HCT116 (cell line): ENCODE data around the gene CA12.

ENCODE experiments used
- CTCF ChIP-seq, 3 experiments: fragments of 200-600 bp in 1 of 3; sonication (generic) in 1 of 3; IDR thresholded peaks in 2 of 3; conservative IDR thresholded peaks in 1 of 3; 2 replicates each; pipeline ENCODE4 v1.5.1; 2012 to 2017; ENCODE audit warnings: low read depth in 2 of 3, low read length in 2 of 3, antibody characterized with exemption in 1 of 3, borderline replicate concordance in 1 of 3, control low read depth in 1 of 3, mild to moderate bottlenecking in 1 of 3, mixed read lengths in 1 of 3, mixed run types in 1 of 3, moderate library complexity in 1 of 3; ENCODE audit not compliant: insufficient read depth in 1 of 3
- ELF1 ChIP-seq: IDR thresholded peaks from 2 replicates; pipeline ENCODE4 v1.6.1; 2012; ENCODE audit warnings: low read depth, borderline replicate concordance
- EZH2 ChIP-seq: fragments of 200-600 bp; sonication (generic); IDR thresholded peaks from 2 replicates; pipeline ENCODE4 v1.6.1; 2017; ENCODE audit warnings: antibody characterized with exemption, mixed run types
- FOSL1 ChIP-seq: IDR thresholded peaks from 2 replicates; pipeline ENCODE4 v1.6.1; 2012; ENCODE audit warnings: low read depth
- JUND ChIP-seq: IDR thresholded peaks from 2 replicates; pipeline ENCODE4 v1.6.1; 2012
- MAX ChIP-seq: IDR thresholded peaks from 2 replicates; pipeline ENCODE4 v1.6.1; 2012
- POLR2A ChIP-seq: IDR thresholded peaks from 2 replicates; pipeline ENCODE4 v1.7.0; 2011; ENCODE audit warnings: borderline replicate concordance; ENCODE audit not compliant: insufficient read depth, insufficient read length; ENCODE audit errors: extremely low read depth
- POLR2AphosphoS5 ChIP-seq: IDR thresholded peaks from 2 replicates; pipeline ENCODE4 v1.6.1; 2011; ENCODE audit warnings: mild to moderate bottlenecking, low read depth, low read length, moderate library complexity
- RAD21 ChIP-seq: IDR thresholded peaks from 2 replicates; pipeline ENCODE4 v1.6.1; 2012; ENCODE audit warnings: low read depth, mild to moderate bottlenecking
- SIN3A ChIP-seq: IDR thresholded peaks from 2 replicates; pipeline ENCODE4 v1.6.1; 2012; ENCODE audit warnings: low read depth
- YY1 ChIP-seq: IDR thresholded peaks from 2 replicates; pipeline ENCODE4 v1.6.1; 2011; ENCODE audit warnings: low read length, low read depth, moderate library complexity, mild to moderate bottlenecking; ENCODE audit not compliant: insufficient replicate concordance; ENCODE audit errors: extremely low read depth
- ZBTB33 ChIP-seq: IDR thresholded peaks from 2 replicates; pipeline ENCODE4 v1.6.1; 2011; ENCODE audit warnings: mild to moderate bottlenecking, low read length, moderate library complexity; ENCODE audit not compliant: insufficient replicate concordance; ENCODE audit errors: extremely low read depth
- ZFX ChIP-seq: fragments of 450-650 bp; IDR thresholded peaks from 2 replicates; pipeline ENCODE4 v1.6.1; 2017
- ZNF274 ChIP-seq: fragments of 200-500 bp; sonication (Bioruptor generic); IDR thresholded peaks from 2 replicates; pipeline ENCODE4 v1.6.1; 2014; ENCODE audit warnings: mild to moderate bottlenecking, low read depth, low read length, inconsistent platforms

- TF ChIP-seq CTCF (IDR thresholded peaks at IDR 0.05 in 2 of 3, conservative IDR thresholded peaks at IDR 0.05 in 1 of 3; ENCODE audit: borderline replicate concordance in 1 of 3, insufficient read depth in 1 of 3, low read depth in 2 of 3, low read length in 2 of 3) = no peak
- TF ChIP-seq ZNF274 = no peak
- no peak for TF ChIP-seq ELF1
- TF ChIP-seq POLR2A = no peak
- no peak for TF ChIP-seq FOSL1
- no peak for TF ChIP-seq SIN3A
- TF ChIP-seq POLR2AphosphoS5 = no peak
- no peak for TF ChIP-seq EZH2
- TF ChIP-seq JUND = no peak
- TF ChIP-seq ZFX = no peak
- no peak for TF ChIP-seq ZBTB33
- TF ChIP-seq RAD21 = no peak
- no peak for TF ChIP-seq YY1
- TF ChIP-seq MAX = no peak
Observed at GRCh38 chr15:63412551-63412950, 30.9 kb upstream of the CA12 start.
